Stimulated activated CD8-positive, alpha-beta memory T cell treated with anti-CD3 and anti-CD28 coated beads, Interleukin-15, amount 100 ng/mL, for 48 hours (primary cell): ENCODE data around the gene LST1.

Experiments used
- DNase-seq, 2 donors: peaks; one replicate each; pipeline ENCODE4 v3.0.0-alpha.2; 2020; ENCODE audit warnings: low read depth in 2 of 2

The LST1 gene

DNA sequence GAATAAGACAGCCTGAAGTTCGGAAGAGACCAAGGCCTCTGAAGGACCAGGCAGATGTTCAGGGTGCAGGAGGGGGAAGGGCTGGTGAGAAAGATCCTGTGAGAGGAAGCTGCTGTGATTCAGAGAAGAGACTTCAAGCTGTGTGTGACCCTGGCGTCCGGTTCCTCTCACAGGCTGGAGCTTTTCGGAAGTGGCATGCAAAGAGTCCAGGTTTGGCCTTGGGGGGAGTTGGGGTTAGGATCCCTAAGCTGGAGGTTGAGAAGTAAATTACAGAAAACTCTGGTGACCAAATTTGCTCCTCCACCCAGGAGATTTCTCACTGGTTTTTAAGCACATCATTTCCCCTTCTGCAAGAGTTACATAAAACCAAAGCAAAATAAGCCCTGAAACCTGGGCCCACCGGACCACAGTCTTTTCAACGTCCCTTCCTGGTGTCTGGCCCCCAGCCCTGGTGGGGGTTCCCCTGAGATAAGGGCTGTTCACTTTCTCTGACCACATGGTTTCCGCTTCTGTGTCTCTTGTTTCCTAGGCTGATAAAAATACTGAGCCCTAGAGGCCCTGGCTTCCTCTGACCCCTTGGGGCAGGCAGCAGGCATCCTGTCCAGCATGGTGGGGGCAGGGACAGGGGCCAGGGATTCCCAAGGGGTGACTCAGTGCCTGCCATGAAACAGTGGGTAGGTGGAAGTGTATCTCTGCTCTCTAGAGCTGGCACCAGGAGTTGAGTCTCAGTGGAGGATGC lies 25.9 kb upstream of the LST1 start:
- no peak for DNase-seq

DNA sequence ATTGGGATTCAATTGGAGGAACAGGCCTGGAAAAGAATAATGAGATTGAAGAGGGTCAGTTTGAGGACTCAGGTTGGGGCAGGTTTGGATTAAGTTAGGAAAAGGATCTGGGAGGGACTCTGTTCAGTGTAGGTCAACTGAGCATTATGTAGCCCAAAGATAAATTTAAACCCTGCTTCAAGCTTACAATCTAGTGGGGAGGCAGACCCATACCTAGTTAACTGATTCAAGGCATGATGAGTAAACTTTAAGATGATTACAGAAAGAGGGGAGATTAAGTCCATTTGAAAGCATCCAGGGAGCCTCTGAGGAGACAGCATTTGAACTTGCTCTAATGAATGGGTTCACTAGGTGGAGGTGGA lies 25.4 kb upstream of the LST1 start:
- DNase-seq: no peak

DNA sequence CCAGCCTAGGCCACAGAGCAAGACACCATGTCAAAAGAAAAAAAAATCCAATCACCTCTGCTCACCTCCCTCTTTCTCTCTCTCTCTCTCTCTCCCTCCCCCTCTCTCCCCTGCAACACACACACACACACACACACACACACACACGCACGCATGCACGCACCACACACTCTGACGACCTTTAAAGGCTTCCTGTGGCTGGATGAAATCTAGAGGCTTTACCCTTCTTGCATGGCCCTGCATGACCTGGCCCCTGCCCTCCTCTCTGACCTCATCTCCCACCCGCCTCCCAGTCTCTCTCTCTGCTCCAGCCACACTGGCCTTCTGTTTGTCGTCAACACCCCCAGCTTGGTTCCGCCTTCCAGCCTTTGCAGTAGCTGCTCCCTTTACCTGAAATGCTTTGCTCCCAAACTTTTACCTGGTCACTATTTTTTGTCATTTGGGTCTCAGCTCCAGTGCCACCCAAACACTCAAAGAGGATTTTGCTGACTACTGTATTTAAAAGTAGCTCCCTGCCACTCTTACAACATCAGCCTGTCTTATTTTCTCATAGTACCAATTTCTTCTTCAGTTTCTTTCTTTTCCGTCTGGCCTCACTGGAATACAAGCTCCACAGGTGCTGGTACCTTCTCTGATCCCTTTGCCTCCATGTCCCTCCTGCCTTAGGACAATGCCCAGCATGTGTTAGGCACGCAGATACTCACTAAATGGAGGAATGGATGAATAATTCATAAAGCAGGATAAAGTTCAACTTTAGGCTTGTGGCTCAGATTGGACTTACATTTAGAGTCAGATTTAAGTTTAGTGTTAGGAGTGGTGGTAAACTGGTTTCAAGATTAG lies 18.3 kb upstream of the LST1 start:
- no peak for DNase-seq

DNA sequence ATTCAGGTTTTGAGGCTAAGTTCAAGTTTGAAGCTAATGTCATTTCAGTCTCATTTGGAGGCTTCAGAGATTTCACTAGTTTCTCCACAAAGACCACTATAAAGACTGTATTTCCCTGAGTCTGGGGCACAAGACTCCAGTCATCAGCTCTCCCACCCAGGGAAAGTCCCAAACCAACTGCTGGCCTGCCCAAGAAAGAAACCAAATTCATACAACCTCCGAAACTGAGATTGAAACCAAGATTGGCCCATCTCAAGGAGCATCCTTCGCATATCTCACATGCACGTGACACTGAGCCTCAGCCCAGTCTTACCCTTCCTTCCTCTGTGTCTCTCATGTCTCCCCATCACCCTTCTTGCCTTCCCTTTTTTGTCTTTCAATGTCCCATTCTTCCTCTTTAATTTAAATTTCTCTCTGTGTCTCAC lies 17.5 kb upstream of the LST1 start:
- peak in 1 of 2 donors; percentile 64 for DNase-seq

DNA sequence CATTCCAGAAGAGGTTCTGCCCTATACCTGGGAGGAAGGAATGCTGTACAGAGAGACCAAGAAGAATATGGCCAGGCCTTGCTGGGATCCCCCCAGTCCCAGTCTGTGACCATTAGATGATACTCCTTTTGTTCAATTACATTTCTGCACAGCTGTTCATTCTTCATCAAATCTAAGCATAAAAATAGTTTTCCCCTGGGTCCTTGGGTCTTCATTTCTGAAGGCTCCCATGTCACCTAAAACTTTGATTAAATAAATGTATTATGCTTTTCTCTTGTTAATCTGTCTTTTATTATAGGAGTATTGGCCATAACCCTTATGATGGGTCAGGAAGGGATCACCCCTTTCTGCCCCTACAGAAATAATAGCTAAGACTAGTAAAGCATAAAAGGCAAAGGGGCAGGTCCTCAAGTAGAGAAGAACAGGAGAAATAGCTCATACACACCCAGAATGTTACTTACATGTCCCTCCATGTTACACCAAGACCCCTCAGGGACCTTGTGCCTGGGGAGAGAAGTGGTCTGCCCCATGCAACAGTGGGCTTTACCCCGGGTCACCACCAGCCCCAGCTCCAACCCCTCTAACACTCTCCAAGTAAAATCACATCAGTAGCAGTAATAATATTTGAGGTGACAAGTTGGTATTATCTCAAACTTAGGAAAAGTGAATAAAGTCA lies 16.1 kb upstream of the LST1 start:
- DNase-seq: no peak

DNA sequence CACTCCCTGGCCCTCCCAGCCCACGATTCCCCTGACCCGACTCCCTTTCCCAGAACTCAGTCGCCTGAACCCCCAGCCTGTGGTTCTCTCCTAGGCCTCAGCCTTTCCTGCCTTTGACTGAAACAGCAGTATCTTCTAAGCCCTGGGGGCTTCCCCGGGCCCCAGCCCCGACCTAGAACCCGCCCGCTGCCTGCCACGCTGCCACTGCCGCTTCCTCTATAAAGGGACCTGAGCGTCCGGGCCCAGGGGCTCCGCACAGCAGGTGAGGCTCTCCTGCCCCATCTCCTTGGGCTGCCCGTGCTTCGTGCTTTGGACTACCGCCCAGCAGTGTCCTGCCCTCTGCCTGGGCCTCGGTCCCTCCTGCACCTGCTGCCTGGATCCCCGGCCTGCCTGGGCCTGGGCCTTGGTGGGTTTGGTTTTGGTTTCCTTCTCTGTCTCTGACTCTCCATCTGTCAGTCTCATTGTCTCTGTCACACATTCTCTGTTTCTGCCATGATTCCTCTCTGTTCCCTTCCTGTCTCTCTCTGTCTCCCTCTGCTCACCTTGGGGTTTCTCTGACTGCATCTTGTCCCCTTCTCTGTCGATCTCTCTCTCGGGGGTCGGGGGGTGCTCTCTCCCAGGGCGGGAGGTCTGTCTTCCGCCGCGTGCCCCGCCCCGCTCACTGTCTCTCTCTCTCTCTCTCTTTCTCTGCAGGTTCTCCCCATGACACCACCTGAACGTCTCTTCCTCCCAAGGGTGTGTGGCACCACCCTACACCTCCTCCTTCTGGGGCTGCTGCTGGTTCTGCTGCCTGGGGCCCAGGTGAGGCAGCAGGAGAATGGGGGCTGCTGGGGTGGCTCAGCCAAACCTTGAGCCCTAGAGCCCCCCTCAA lies 13.8 kb upstream of the LST1 start, which contains the start of gene LTA:
TSS of gene LTA (plus strand) at position 249 of the 871 bp plus-strand sequence. CDS start at position 703, 454 bp downstream.
- peak; percentile 80 to 84 for DNase-seq

DNA sequence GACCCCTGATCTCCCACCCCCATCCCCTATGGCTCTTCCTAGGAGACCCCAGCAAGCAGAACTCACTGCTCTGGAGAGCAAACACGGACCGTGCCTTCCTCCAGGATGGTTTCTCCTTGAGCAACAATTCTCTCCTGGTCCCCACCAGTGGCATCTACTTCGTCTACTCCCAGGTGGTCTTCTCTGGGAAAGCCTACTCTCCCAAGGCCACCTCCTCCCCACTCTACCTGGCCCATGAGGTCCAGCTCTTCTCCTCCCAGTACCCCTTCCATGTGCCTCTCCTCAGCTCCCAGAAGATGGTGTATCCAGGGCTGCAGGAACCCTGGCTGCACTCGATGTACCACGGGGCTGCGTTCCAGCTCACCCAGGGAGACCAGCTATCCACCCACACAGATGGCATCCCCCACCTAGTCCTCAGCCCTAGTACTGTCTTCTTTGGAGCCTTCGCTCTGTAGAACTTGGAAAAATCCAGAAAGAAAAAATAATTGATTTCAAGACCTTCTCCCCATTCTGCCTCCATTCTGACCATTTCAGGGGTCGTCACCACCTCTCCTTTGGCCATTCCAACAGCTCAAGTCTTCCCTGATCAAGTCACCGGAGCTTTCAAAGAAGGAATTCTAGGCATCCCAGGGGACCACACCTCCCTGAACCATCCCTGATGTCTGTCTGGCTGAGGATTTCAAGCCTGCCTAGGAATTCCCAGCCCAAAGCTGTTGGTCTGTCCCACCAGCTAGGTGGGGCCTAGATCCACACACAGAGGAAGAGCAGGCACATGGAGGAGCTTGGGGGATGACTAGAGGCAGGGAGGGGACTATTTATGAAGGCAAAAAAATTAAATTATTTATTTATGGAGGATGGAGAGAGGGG lies 12.6 kb upstream of the LST1 start:
- no peak for DNase-seq

DNA sequence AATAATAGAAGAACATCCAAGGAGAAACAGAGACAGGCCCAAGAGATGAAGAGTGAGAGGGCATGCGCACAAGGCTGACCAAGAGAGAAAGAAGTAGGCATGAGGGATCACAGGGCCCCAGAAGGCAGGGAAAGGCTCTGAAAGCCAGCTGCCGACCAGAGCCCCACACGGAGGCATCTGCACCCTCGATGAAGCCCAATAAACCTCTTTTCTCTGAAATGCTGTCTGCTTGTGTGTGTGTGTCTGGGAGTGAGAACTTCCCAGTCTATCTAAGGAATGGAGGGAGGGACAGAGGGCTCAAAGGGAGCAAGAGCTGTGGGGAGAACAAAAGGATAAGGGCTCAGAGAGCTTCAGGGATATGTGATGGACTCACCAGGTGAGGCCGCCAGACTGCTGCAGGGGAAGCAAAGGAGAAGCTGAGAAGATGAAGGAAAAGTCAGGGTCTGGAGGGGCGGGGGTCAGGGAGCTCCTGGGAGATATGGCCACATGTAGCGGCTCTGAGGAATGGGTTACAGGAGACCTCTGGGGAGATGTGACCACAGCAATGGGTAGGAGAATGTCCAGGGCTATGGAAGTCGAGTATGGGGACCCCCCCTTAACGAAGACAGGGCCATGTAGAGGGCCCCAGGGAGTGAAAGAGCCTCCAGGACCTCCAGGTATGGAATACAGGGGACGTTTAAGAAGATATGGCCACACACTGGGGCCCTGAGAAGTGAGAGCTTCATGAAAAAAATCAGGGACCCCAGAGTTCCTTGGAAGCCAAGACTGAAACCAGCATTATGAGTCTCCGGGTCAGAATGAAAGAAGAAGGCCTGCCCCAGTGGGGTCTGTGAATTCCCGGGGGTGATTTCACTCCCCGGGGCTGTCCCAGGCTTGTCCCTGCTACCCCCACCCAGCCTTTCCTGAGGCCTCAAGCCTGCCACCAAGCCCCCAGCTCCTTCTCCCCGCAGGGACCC lies 11.7 kb upstream of the LST1 start:
- DNase-seq: no peak

DNA sequence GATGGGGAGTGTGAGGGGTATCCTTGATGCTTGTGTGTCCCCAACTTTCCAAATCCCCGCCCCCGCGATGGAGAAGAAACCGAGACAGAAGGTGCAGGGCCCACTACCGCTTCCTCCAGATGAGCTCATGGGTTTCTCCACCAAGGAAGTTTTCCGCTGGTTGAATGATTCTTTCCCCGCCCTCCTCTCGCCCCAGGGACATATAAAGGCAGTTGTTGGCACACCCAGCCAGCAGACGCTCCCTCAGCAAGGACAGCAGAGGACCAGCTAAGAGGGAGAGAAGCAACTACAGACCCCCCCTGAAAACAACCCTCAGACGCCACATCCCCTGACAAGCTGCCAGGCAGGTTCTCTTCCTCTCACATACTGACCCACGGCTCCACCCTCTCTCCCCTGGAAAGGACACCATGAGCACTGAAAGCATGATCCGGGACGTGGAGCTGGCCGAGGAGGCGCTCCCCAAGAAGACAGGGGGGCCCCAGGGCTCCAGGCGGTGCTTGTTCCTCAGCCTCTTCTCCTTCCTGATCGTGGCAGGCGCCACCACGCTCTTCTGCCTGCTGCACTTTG lies 10.7 kb upstream of the LST1 start, which contains the start of gene TNF:
TSS of gene TNF (plus strand) at position 231 of the 567 bp plus-strand sequence. CDS start at position 408, 177 bp downstream.
- DNase-seq: peak in 1 of 2 donors; percentile 79

DNA sequence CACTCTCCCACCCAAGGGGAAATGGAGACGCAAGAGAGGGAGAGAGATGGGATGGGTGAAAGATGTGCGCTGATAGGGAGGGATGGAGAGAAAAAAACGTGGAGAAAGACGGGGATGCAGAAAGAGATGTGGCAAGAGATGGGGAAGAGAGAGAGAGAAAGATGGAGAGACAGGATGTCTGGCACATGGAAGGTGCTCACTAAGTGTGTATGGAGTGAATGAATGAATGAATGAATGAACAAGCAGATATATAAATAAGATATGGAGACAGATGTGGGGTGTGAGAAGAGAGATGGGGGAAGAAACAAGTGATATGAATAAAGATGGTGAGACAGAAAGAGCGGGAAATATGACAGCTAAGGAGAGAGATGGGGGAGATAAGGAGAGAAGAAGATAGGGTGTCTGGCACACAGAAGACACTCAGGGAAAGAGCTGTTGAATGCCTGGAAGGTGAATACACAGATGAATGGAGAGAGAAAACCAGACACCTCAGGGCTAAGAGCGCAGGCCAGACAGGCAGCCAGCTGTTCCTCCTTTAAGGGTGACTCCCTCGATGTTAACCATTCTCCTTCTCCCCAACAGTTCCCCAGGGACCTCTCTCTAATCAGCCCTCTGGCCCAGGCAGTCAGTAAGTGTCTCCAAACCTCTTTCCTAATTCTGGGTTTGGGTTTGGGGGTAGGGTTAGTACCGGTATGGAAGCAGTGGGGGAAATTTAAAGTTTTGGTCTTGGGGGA lies 10.0 kb upstream of the LST1 start:
- DNase-seq: no peak

DNA sequence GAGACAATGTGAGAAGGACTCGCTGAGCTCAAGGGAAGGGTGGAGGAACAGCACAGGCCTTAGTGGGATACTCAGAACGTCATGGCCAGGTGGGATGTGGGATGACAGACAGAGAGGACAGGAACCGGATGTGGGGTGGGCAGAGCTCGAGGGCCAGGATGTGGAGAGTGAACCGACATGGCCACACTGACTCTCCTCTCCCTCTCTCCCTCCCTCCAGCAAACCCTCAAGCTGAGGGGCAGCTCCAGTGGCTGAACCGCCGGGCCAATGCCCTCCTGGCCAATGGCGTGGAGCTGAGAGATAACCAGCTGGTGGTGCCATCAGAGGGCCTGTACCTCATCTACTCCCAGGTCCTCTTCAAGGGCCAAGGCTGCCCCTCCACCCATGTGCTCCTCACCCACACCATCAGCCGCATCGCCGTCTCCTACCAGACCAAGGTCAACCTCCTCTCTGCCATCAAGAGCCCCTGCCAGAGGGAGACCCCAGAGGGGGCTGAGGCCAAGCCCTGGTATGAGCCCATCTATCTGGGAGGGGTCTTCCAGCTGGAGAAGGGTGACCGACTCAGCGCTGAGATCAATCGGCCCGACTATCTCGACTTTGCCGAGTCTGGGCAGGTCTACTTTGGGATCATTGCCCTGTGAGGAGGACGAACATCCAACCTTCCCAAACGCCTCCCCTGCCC lies 9.0 kb upstream of the LST1 start:
- DNase-seq: no peak

DNA sequence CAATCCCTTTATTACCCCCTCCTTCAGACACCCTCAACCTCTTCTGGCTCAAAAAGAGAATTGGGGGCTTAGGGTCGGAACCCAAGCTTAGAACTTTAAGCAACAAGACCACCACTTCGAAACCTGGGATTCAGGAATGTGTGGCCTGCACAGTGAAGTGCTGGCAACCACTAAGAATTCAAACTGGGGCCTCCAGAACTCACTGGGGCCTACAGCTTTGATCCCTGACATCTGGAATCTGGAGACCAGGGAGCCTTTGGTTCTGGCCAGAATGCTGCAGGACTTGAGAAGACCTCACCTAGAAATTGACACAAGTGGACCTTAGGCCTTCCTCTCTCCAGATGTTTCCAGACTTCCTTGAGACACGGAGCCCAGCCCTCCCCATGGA lies 8.5 kb upstream of the LST1 start:
- DNase-seq: no peak

DNA sequence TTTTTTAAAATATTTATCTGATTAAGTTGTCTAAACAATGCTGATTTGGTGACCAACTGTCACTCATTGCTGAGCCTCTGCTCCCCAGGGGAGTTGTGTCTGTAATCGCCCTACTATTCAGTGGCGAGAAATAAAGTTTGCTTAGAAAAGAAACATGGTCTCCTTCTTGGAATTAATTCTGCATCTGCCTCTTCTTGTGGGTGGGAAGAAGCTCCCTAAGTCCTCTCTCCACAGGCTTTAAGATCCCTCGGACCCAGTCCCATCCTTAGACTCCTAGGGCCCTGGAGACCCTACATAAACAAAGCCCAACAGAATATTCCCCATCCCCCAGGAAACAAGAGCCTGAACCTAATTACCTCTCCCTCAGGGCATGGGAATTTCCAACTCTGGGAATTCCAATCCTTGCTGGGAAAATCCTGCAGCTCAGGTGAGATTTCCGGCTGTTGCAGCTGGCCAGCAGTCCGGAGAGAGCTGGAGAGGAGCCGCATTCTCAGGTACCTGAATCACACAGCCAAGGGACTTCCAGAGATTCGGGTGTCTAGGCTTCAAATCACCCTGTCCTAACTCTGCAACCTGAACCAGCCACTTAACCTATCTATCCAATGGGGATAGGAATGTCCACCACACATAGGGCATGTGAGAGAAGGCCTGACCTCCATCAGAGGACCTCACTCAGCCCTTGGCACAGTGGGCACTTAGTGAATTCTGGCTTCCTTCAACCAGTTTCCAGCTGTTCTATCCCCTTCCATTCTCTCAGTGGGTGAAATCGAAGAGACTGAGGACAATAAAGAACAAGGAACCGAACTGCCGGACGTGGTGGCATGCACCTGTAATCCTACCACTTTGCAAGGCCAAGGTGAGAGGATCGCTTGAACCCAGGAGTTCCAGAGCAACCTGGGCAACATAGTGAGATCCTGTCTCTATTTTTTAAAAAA lies 7.6 kb upstream of the LST1 start:
- no peak for DNase-seq

DNA sequence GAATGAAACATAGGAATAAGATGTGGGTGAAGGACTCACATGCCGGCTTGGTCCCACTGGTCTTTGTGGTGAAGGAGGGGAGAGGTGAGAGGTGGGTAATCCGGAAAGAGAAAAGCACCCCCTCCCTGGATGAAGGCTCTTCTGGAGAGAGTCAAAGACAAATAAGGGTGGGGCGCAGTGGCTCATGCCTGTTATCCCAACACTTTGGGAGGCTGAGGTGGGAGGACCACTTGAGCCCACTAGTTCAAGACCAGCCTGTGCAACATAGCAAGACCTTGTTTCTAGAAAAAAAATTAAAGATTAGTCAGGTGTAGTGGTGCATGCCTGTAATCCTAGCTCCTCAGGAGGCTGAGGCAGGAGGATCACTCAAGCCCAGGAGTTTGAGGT lies 7.0 kb upstream of the LST1 start:
- no peak for DNase-seq

DNA sequence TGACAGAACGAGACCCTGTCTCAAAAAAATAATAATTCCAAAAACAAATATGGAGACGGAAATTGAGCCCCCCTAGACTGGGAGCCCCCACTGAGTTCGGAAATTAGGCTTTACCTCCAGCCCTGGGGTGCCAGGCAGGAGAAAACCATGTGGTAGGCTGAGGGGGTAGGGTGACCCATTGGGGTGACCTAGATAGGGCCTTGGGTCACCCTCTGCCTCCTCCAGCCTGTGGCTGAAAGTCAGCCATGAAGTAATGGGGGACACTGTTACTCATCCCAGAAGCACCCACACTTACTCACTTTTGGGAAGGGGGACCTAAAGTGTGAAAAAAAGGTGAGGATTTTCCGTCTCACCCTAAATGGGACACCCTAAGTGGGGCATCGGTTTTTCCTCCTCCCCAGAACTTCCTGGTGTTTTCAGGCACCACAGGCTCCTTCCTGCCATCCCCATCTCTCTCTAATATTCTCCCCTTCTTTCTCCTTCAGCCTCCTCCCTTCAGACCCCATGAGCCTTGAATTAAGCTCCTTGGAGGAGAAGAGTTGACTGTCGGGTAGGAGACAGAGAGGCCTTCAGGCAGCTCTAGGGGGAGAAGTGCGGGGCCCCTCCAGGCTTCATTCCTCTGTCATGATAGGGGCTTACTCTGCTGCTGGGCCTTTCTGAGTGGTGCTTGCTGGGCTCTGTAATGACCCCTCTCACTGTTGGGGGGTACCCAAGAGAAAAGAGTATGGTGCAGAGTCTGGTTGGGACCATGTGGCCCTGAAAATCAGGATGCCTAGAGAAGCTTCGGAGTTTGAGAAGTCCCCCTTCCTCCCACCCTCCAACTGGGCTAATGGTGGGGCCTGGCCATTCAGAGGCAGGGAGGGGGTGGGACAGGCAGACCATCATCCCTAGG lies 6.3 kb upstream of the LST1 start:
- DNase-seq: no peak

DNA sequence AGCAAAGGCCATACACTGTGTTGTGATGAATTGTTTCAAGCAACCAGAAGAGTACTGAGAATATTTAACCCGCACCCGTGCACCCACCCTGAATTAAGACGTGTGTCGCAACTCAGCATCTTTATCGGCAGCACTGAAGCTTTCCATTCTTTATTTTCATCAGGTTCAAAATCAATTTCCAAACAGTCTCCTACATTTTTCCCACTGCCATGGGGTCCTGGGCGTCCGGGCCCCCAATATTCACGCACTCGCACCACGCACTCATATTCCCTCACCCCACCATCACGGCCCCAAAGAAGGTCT lies 5.7 kb upstream of the LST1 start:
- DNase-seq: no peak
